ENCODE data around the gene BCL11B. TPM values are rescaled to one million over a fixed set of nuclear protein-coding genes. Genes with fewer than 3 reads are reported as not detected.

The BCL11B gene
- total and polyA plus RNA-seq, 2 donors (not counting 1 experiment from before 2014, with no cell fraction given) = 0.33 to 0.42 TPM

DNA sequence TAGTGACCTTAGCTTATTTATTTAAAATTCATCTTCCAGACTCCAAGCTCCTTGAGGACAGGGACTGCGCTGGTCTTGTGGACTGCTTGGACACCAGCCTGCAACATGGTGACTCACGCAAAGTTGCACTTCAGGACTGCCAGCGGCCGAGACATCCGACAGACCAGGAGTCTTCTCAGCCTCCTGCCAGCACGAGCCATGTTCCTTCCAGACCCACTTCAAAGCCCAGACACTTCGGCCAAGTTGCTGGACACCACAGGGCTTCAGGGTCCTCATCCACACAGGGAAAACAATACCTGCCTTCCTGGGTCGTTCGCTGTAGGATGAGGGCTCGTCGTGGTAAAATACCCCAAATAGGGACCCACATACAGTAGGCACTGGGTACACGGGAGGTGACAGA is 88.7 kb downstream of the BCL11B start:
- Histone ChIP-seq H3K79me2 (ENCODE audit: control insufficient read depth, insufficient read depth, low read length) (no peaks in the 10 kb centered on the region), H3K9me3 (ENCODE audit: control extremely low read depth in 1 of 3, control insufficient read depth in 2 of 3, insufficient read depth in 1 of 3, low read length in 2 of 3) (peaks cover 0 to 19% (median 0%) of the 10 kb centered on the region in 3 donors), H3K9ac (ENCODE audit: low read length) (no peak overlapping the region), H3K27ac (ENCODE audit: low read length in 2 of 2) (no peak overlapping the region), H4K20me1 (ENCODE audit: control insufficient read depth, insufficient read depth, low read length, poor library complexity, severe bottlenecking) (no peaks in the 10 kb centered on the region), H3K4me2 (replicated peaks; ENCODE audit: low read depth, low read length, poor library complexity, severe bottlenecking) (no peak overlapping the region), H3K4me1 (ENCODE audit: control insufficient read depth in 2 of 2, insufficient read depth in 2 of 2, low read length in 2 of 2) (no peaks in the 10 kb centered on the region), H3K36me3 (replicated peaks in 1 of 2; ENCODE audit: control extremely low read depth in 1 of 2, control insufficient read depth in 1 of 2, extremely low read depth in 1 of 2, insufficient read depth in 2 of 2, low read length in 1 of 2) (no peaks in the 10 kb centered on the region), H3K4me3 (ENCODE audit: control extremely low read depth in 1 of 5, extremely low read depth in 1 of 5, insufficient read depth in 1 of 5, low read depth in 2 of 5, low read length in 4 of 5) (no peak overlapping the region), H3K27me3 (replicated peaks in 1 of 4; ENCODE audit: control extremely low read depth in 1 of 4, control insufficient read depth in 3 of 4, insufficient read depth in 4 of 4, low read length in 3 of 4) (no peaks in the 10 kb centered on the region), H2AFZ (ENCODE audit: insufficient read depth, low read depth, low read length, poor library complexity, severe bottlenecking) (no peak overlapping the region)
- WGBS (ENCODE audit: insufficient coverage) = 86% methylated on average over 12 of the region's 12 CpGs
- POLR2A ChIA-PET = no interaction called here
- H3K27ac Mint-ChIP-seq = no peak overlapping the region
- CTCF ChIA-PET = no interaction called here
- intact Hi-C loops (cut with micrococcal nuclease) = no loop called here
- TF ChIP-seq EZH2 (IDR thresholded peaks at IDR 0.05; ENCODE audit: borderline replicate concordance, insufficient read depth, low read depth, low read length, poor library complexity, severe bottlenecking) = no peak
- TF ChIP-seq, protein P1, sequence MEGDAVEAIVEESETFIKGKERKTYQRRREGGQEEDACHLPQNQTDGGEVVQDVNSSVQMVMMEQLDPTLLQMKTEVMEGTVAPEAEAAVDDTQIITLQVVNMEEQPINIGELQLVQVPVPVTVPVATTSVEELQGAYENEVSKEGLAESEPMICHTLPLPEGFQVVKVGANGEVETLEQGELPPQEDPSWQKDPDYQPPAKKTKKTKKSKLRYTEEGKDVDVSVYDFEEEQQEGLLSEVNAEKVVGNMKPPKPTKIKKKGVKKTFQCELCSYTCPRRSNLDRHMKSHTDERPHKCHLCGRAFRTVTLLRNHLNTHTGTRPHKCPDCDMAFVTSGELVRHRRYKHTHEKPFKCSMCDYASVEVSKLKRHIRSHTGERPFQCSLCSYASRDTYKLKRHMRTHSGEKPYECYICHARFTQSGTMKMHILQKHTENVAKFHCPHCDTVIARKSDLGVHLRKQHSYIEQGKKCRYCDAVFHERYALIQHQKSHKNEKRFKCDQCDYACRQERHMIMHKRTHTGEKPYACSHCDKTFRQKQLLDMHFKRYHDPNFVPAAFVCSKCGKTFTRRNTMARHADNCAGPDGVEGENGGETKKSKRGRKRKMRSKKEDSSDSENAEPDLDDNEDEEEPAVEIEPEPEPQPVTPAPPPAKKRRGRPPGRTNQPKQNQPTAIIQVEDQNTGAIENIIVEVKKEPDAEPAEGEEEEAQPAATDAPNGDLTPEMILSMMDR (IDR thresholded peaks at IDR 0.05) = no peak
- H3K27me3 Mint-ChIP-seq = no peaks in the 10 kb centered on the region
- DNase-seq = no peak
- ATAC-seq (ENCODE audit: low read depth) = no peak
- peaks cover 3% of the 10 kb centered on the region for H3K9me3 Mint-ChIP-seq (ENCODE audit: insufficient read depth)
- H3K4me3 Mint-ChIP-seq = no peak overlapping the region
- H3K4me1 Mint-ChIP-seq = no peaks in the 10 kb centered on the region

DNA sequence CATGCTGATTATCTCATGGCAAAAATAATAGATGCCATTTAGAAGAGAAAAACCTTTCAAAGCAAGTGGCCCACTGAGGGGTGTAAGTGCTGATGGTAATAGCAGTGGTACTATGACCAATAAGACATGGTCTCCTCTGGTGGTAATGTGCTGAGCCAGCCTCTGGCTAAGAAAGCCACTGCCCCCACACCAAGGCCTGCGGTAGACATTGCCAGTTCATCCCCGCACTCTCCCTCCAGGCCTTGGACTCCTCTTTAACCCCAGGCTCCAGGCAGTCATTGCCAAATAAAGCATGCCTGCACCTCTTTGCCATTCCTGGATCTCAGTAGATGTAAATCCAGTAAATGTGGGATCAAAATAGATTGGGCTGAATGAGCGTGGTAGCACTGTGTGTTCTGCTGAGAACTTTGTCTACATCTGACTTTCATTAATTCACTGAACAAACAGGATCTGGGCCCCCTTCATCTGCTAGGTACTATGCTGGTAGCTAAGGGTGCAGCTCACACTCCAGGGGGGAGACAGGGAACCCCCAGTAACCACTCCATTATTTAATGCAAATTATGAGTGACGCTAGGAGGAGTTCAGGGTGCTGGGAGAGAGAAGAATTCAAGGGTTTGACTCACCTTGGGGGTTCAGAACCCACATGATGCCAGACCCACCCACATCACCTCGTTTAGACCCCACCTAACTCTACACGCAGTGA is 89.3 kb downstream of the BCL11B start:
- H3K27ac ChIP-seq (ENCODE audit: low read length in 2 of 2) = no peak overlapping the region
- ATAC-seq (ENCODE audit: low read depth) (no peak), DNase-seq (no peak)
- no peaks in the 10 kb centered on the region for H4K20me1 ChIP-seq (ENCODE audit: control insufficient read depth, insufficient read depth, low read length, poor library complexity, severe bottlenecking)
- Mint-ChIP-seq H3K27ac (no peak overlapping the region), H3K4me1 (no peaks in the 10 kb centered on the region), H3K4me3 (no peak overlapping the region), H3K27me3 (no peaks in the 10 kb centered on the region), H3K9me3 (ENCODE audit: insufficient read depth) (peaks cover 3% of the 10 kb centered on the region)
- intact Hi-C loops (cut with micrococcal nuclease) = no loop called here
- ChIA-PET CTCF (no interaction called here), POLR2A (no interaction called here)
- H3K79me2 ChIP-seq (ENCODE audit: control insufficient read depth, insufficient read depth, low read length) = no peaks in the 10 kb centered on the region
- no peaks in the 10 kb centered on the region for H3K36me3 ChIP-seq (replicated peaks in 1 of 2; ENCODE audit: control extremely low read depth in 1 of 2, control insufficient read depth in 1 of 2, extremely low read depth in 1 of 2, insufficient read depth in 2 of 2, low read length in 1 of 2)
- H3K4me1 ChIP-seq (ENCODE audit: control insufficient read depth in 2 of 2, insufficient read depth in 2 of 2, low read length in 2 of 2) = no peaks in the 10 kb centered on the region
- no peak overlapping the region for H3K4me3 ChIP-seq (ENCODE audit: control extremely low read depth in 1 of 5, extremely low read depth in 1 of 5, insufficient read depth in 1 of 5, low read depth in 2 of 5, low read length in 4 of 5)
- TF ChIP-seq, protein P1 (IDR thresholded peaks at IDR 0.05) = no peak
- no peak for TF ChIP-seq EZH2 (IDR thresholded peaks at IDR 0.05; ENCODE audit: borderline replicate concordance, insufficient read depth, low read depth, low read length, poor library complexity, severe bottlenecking)
- H3K9ac ChIP-seq (ENCODE audit: low read length) = no peak overlapping the region
- H3K4me2 ChIP-seq (replicated peaks; ENCODE audit: low read depth, low read length, poor library complexity, severe bottlenecking) = no peak overlapping the region
- H2AFZ ChIP-seq (ENCODE audit: insufficient read depth, low read depth, low read length, poor library complexity, severe bottlenecking) = no peak overlapping the region
- H3K9me3 ChIP-seq (ENCODE audit: control extremely low read depth in 1 of 3, control insufficient read depth in 2 of 3, insufficient read depth in 1 of 3, low read length in 2 of 3) = peaks cover 0 to 19% (median 0%) of the 10 kb centered on the region in 3 donors
- H3K27me3 ChIP-seq (replicated peaks in 1 of 4; ENCODE audit: control extremely low read depth in 1 of 4, control insufficient read depth in 3 of 4, insufficient read depth in 4 of 4, low read length in 3 of 4) = no peaks in the 10 kb centered on the region
- no CpG with 5 or more reads among the region's 6 CpGs for WGBS (ENCODE audit: insufficient coverage)
